DMS114 treated with DMSO at 0.1 percent for 48 hours (cell line): ENCODE results near the gene SIGLEC7.

Experiments used
- DNase-seq: peaks from one replicate; lab custom pipeline; 2025; ENCODE audit not compliant: unreplicated experiment; lab: John Stamatoyannopoulos, UW

Gene SIGLEC7

GRCh38 chr19:51166846-51167490, 24.9 kb downstream of the SIGLEC7 start:
- DNase-seq = no peak

- no peak for DNase-seq
Observed at GRCh38 chr19:51168564-51169282, 26.6 kb downstream of the SIGLEC7 start.

GRCh38 chr19:51169283-51169918, 27.3 kb downstream of the SIGLEC7 start:
- peak; percentile 7 for DNase-seq

GRCh38 chr19:51172223-51172622, 30.1 kb downstream of the SIGLEC7 start:
- no peak for DNase-seq

GRCh38 chr19:51173681-51174080, 31.6 kb downstream of the SIGLEC7 start:
- DNase-seq = no peak

- DNase-seq = no peak
Observed at GRCh38 chr19:51179256-51179655, 37.2 kb downstream of the SIGLEC7 start.

- no peak for DNase-seq
Observed at GRCh38 chr19:51181377-51181912, 39.3 kb downstream of the SIGLEC7 start.

GRCh38 chr19:51181913-51182419, 39.9 kb downstream of the SIGLEC7 start:
- DNase-seq = no peak

- DNase-seq = no peak
Observed at GRCh38 chr19:51183629-51184028, 41.5 kb downstream of the SIGLEC7 start.

- no peak for DNase-seq
Observed at GRCh38 chr19:51185069-51185867, 43.2 kb downstream of the SIGLEC7 start.

GRCh38 chr19:51185868-51186215, 43.7 kb downstream of the SIGLEC7 start:
- DNase-seq = no peak

GRCh38 chr19:51186323-51186722, 44.2 kb downstream of the SIGLEC7 start:
- DNase-seq = no peak

- DNase-seq = no peak
Observed at GRCh38 chr19:51187395-51188226, 45.5 kb downstream of the SIGLEC7 start.

GRCh38 chr19:51188227-51188559, 46.1 kb downstream of the SIGLEC7 start:
- DNase-seq = no peak

- DNase-seq = no peak
Observed at GRCh38 chr19:51192689-51193088, 50.6 kb downstream of the SIGLEC7 start.

GRCh38 chr19:51194527-51195315, 52.6 kb downstream of the SIGLEC7 start:
- DNase-seq = no peak

GRCh38 chr19:51195316-51195586, 53.1 kb downstream of the SIGLEC7 start:
- no peak for DNase-seq

GRCh38 chr19:51195616-51196015, 53.5 kb downstream of the SIGLEC7 start:
- no peak for DNase-seq

- no peak for DNase-seq
Observed at GRCh38 chr19:51196181-51196580, 54.1 kb downstream of the SIGLEC7 start.

- no peak for DNase-seq
Observed at GRCh38 chr19:51198641-51199040, 56.5 kb downstream of the SIGLEC7 start.
